HepG2 (cell line): Measurements from ENCODE around the gene SCN4B. TPM values are rescaled to one million over a fixed set of nuclear protein-coding genes. Genes with fewer than 3 reads are reported as not detected.

Experiments used
- ARID3A ChIP-seq: IDR thresholded peaks from 2 replicates; pipeline ENCODE4 v1.6.1; 2012; ENCODE audit warnings: low read depth, low read length, improper control_type of control experiment
- CENPBD1 ChIP-seq: sonication (generic); formaldehyde crosslinking; IDR thresholded peaks from 2 replicates; pipeline ENCODE4 v1.8.0; 2022; ENCODE audit warnings: missing genetic modification reagents, low read depth, mild to moderate bottlenecking, borderline replicate concordance
- EHMT2 ChIP-seq: fragments of 200-600 bp; sonication (generic); IDR thresholded peaks from 2 replicates; pipeline ENCODE4 v1.7.0; 2017; ENCODE audit warnings: antibody characterized with exemption, low read depth, low read length, borderline replicate concordance
- FLYWCH1 ChIP-seq: sonication (generic); formaldehyde crosslinking; IDR thresholded peaks from 2 replicates; pipeline ENCODE4 v1.8.1; 2023; ENCODE audit warnings: mild to moderate bottlenecking, missing genetic modification reagents
- GFI1 ChIP-seq: sonication (generic); formaldehyde crosslinking; IDR thresholded peaks from 2 replicates; pipeline ENCODE4 v1.5.0; 2020; ENCODE audit warnings: missing genetic modification reagents, mild to moderate bottlenecking, borderline replicate concordance
- HDAC2 ChIP-seq: sonication (generic); formaldehyde crosslinking; IDR thresholded peaks from 2 replicates; pipeline ENCODE4 v1.4.0; 2020; ENCODE audit warnings: missing genetic modification reagents
- HIVEP1 ChIP-seq: sonication (generic); formaldehyde crosslinking; IDR thresholded peaks from 2 replicates; pipeline ENCODE4 v1.4.0; 2020; ENCODE audit warnings: mild to moderate bottlenecking, missing genetic modification reagents
- KDM1A ChIP-seq: IDR thresholded peaks from 2 replicates; pipeline ENCODE4 v1.6.1; 2016; ENCODE audit warnings: missing compliant biosample characterization
- POLR2A ChIP-seq, 2 experiments: IDR thresholded peaks; 2 replicates each; pipeline ENCODE4 v1.6.1; 2011; ENCODE audit warnings: low read depth in 2 of 2, low read length in 2 of 2, mild to moderate bottlenecking in 1 of 2, moderate library complexity in 1 of 2; ENCODE audit not compliant: insufficient read depth in 1 of 2
- REPIN1 ChIP-seq: sonication (generic); formaldehyde crosslinking; IDR thresholded peaks from 2 replicates; pipeline ENCODE4 v1.8.0; 2022; ENCODE audit warnings: missing genetic modification reagents, low read depth, mild to moderate bottlenecking, borderline replicate concordance
- SAFB2 ChIP-seq: sonication (generic); formaldehyde crosslinking; IDR thresholded peaks from 2 replicates; pipeline ENCODE4 v1.5.1; 2020; ENCODE audit warnings: missing genetic modification reagents, low read depth, mild to moderate bottlenecking, borderline replicate concordance
- SIX1 ChIP-seq: sonication (generic); formaldehyde crosslinking; IDR thresholded peaks from 2 replicates; pipeline ENCODE4 v1.4.0; 2020; ENCODE audit warnings: missing genetic modification reagents, borderline replicate concordance
- SOX13 ChIP-seq, 3 experiments: fragments of 450-650 bp in 1 of 3; sonication (generic) in 1 of 3; formaldehyde crosslinking in 1 of 3; IDR thresholded peaks in 2 of 3; conservative IDR thresholded peaks in 1 of 3; 2 replicates each; pipeline versions ENCODE4 v1.5.0 to v1.6.1; 2016 to 2020; ENCODE audit warnings: antibody characterized with exemption in 1 of 3, mild to moderate bottlenecking in 1 of 3, missing compliant biosample characterization in 1 of 3, missing genetic modification reagents in 1 of 3, moderate library complexity in 1 of 3
- ZKSCAN5 ChIP-seq: sonication (generic); formaldehyde crosslinking; IDR thresholded peaks from 2 replicates; pipeline ENCODE4 v1.5.1; 2020; ENCODE audit warnings: mild to moderate bottlenecking, missing genetic modification reagents
- ZNF430 ChIP-seq: sonication (generic); formaldehyde crosslinking; IDR thresholded peaks from 2 replicates; pipeline ENCODE4 v1.9.0; 2021; ENCODE audit warnings: mild to moderate bottlenecking, missing genetic modification reagents
- ZNF737 ChIP-seq: sonication (generic); formaldehyde crosslinking; IDR thresholded peaks from 2 replicates; pipeline ENCODE4 v1.5.0; 2020; ENCODE audit warnings: missing genetic modification reagents, mild to moderate bottlenecking, borderline replicate concordance
- ZSCAN25 ChIP-seq: sonication (generic); formaldehyde crosslinking; IDR thresholded peaks from 2 replicates; pipeline ENCODE4 v1.8.0; 2022; ENCODE audit warnings: mild to moderate bottlenecking, missing genetic modification reagents
- polyA plus RNA-seq, 8 experiments: library from polyadenylated mRNA; depleted of rRNA in 3 of 8; stranded (reverse) in 7 of 8; unstranded in 1 of 8; fragments of >200 nt; fragmentation: Illumina TruSeq in 4 of 8; extraction: Trizol in 4 of 8; gene quantifications; 2 replicates each; pipeline versions ENCODE4 v1.2.1 to v1.2.3, GENCODE V29; 2011 to 2016; ENCODE audit warnings: low read depth in 4 of 8, missing spikeins in 1 of 8, mixed read lengths in 1 of 8; ENCODE audit not compliant: insufficient read depth in 1 of 8
- total RNA-seq, 5 experiments: library from RNA; depleted of rRNA; stranded (reverse); fragments of >200 nt; fragmentation: Illumina TruSeq; extraction: Trizol; gene quantifications; 2 replicates each; pipeline ENCODE4 v1.2.3, GENCODE V29; 2016; ENCODE audit warnings: low read depth in 1 of 5
- TF ChIP-seq, protein P1 (sequence below): sonication (generic); formaldehyde crosslinking; IDR thresholded peaks from 2 replicates; pipeline ENCODE4 v1.4.0; 2020; ENCODE audit warnings: missing genetic modification reagents
- TF ChIP-seq, protein P2 (sequence below): sonication (generic); formaldehyde crosslinking; IDR thresholded peaks from 2 replicates; pipeline ENCODE4 v1.9.0; 2022; ENCODE audit warnings: low read depth, missing genetic modification reagents
- TF ChIP-seq, protein P3 (sequence below): sonication (generic); formaldehyde crosslinking; IDR thresholded peaks from 2 replicates; pipeline ENCODE4 v1.5.1; 2020; ENCODE audit warnings: missing genetic modification reagents, mild to moderate bottlenecking, borderline replicate concordance

The SCN4B gene
- total and polyA plus RNA-seq, 2 of the 13 experiments (the other 11 are each of a cell fraction or from before 2014, with no cell fraction given) = 0.04 to 0.29 TPM

GRCh38 chr11:118194835-118195627 is 42.4 kb upstream of the SCN4B start (continued):
- TF ChIP-seq SIX1 (CRISPR knock-in tag) = peak; percentile 79; the same call in 1 of the 2 replicates
- no peak for TF ChIP-seq FLYWCH1 (CRISPR knock-in tag)
- TF ChIP-seq SAFB2 (CRISPR knock-in tag) = no peak; the same call in 1 of the 2 replicates
- TF ChIP-seq HIVEP1 = no peak; the same call in 1 of the 2 replicates
- TF ChIP-seq ARID3A = peak; percentile 81; the same call in 1 of the 2 replicates
- TF ChIP-seq ZNF737 = no peak
- TF ChIP-seq REPIN1 (CRISPR knock-in tag) = peak; percentile 91
- TF ChIP-seq HDAC2 (CRISPR knock-in tag) = peak; percentile 93
- TF ChIP-seq, protein P1, sequence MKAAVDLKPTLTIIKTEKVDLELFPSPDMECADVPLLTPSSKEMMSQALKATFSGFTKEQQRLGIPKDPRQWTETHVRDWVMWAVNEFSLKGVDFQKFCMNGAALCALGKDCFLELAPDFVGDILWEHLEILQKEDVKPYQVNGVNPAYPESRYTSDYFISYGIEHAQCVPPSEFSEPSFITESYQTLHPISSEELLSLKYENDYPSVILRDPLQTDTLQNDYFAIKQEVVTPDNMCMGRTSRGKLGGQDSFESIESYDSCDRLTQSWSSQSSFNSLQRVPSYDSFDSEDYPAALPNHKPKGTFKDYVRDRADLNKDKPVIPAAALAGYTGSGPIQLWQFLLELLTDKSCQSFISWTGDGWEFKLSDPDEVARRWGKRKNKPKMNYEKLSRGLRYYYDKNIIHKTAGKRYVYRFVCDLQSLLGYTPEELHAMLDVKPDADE (CRISPR knock-in tag) = no peak
- TF ChIP-seq, protein P2, sequence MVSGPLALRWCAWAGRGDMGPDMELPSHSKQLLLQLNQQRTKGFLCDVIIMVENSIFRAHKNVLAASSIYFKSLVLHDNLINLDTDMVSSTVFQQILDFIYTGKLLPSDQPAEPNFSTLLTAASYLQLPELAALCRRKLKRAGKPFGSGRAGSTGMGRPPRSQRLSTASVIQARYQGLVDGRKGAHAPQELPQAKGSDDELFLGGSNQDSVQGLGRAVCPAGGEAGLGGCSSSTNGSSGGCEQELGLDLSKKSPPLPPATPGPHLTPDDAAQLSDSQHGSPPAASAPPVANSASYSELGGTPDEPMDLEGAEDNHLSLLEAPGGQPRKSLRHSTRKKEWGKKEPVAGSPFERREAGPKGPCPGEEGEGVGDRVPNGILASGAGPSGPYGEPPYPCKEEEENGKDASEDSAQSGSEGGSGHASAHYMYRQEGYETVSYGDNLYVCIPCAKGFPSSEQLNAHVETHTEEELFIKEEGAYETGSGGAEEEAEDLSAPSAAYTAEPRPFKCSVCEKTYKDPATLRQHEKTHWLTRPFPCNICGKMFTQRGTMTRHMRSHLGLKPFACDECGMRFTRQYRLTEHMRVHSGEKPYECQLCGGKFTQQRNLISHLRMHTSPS (CRISPR knock-in tag) = 0 out of 2 replicates have a peak, but pooled peaks have one; percentile 17
- TF ChIP-seq, protein P3, sequence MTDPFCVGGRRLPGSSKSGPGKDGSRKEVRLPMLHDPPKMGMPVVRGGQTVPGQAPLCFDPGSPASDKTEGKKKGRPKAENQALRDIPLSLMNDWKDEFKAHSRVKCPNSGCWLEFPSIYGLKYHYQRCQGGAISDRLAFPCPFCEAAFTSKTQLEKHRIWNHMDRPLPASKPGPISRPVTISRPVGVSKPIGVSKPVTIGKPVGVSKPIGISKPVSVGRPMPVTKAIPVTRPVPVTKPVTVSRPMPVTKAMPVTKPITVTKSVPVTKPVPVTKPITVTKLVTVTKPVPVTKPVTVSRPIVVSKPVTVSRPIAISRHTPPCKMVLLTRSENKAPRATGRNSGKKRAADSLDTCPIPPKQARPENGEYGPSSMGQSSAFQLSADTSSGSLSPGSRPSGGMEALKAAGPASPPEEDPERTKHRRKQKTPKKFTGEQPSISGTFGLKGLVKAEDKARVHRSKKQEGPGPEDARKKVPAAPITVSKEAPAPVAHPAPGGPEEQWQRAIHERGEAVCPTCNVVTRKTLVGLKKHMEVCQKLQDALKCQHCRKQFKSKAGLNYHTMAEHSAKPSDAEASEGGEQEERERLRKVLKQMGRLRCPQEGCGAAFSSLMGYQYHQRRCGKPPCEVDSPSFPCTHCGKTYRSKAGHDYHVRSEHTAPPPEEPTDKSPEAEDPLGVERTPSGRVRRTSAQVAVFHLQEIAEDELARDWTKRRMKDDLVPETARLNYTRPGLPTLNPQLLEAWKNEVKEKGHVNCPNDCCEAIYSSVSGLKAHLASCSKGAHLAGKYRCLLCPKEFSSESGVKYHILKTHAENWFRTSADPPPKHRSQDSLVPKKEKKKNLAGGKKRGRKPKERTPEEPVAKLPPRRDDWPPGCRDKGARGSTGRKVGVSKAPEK (CRISPR knock-in tag) = no peak
- TF ChIP-seq SOX13 (IDR thresholded peaks at IDR 0.05) = peak; percentile 83
- TF ChIP-seq SOX13 (CRISPR knock-in tag; conservative IDR thresholded peaks at IDR 0.05 in 1 of 2, IDR thresholded peaks at IDR 0.05 in 1 of 2) = peak in 1 of 2 experiments; percentile 90; a peak in 2 of 4 replicates
- TF ChIP-seq ZNF430 (CRISPR knock-in tag) = peak; percentile 94
- TF ChIP-seq ZSCAN25 = 0 out of 2 replicates have a peak, but pooled peaks have one; percentile 11
- no peak for TF ChIP-seq EHMT2
- TF ChIP-seq GFI1 (CRISPR knock-in tag) = peak; percentile 89
- TF ChIP-seq POLR2A (IDR thresholded peaks at IDR 0.05; ENCODE audit: insufficient read depth in 1 of 2, low read depth in 2 of 2, low read length in 2 of 2) = peak; percentile 63 to 75; a peak in 3 of 4 replicates
- no peak for TF ChIP-seq KDM1A
- TF ChIP-seq ZKSCAN5 (CRISPR knock-in tag) = no peak
- TF ChIP-seq CENPBD1 (CRISPR knock-in tag) = no peak
